Activated T-cell treated with anti-CD3 and anti-CD28 coated beads, Interleukin-2, amount 50 U/mL, for 4 hours (primary cell): ENCODE measurements around the gene MYO1D. TPM values are rescaled to one million over a fixed set of nuclear protein-coding genes. Genes with fewer than 3 reads are reported as not detected.
"Not testable (repeated sequence)": the region's sequence is repeated elsewhere in the genome, so short reads cannot be mapped to it uniquely, and the experiment has no call there.

ENCODE experiments used
- ATAC-seq, 2 donors: fragments of 200-7000 bp; cut with Tn5 transposase; one replicate each; pipeline ENCODE4 v1.10.0; 2021
- DNase-seq: peaks from one replicate; pipeline ENCODE4 v3.0.0-alpha.2; 2020
- H3K27me3 Mint-ChIP-seq: one replicate; pipeline ENCODE4 v1.8.0; 2021; ENCODE audit warnings: low read depth, mixed read lengths
- H3K36me3 Mint-ChIP-seq: one replicate; pipeline ENCODE4 v1.8.0; 2022; ENCODE audit warnings: mixed read lengths; ENCODE audit not compliant: insufficient read depth
- H3K4me1 Mint-ChIP-seq: one replicate; pipeline ENCODE4 v1.8.0; 2021; ENCODE audit warnings: low read depth, mixed read lengths
- H3K4me3 Mint-ChIP-seq: one replicate; pipeline ENCODE4 v1.8.0; 2021; ENCODE audit warnings: mild to moderate bottlenecking, moderate library complexity, mixed read lengths
- H3K9me3 Mint-ChIP-seq: one replicate; pipeline ENCODE4 v1.8.0; 2021; ENCODE audit warnings: mixed read lengths
- total RNA-seq, 3 donors: library from RNA; stranded (reverse); gene quantifications; one replicate each; pipeline ENCODE4 v1.2.1, GENCODE V29; 2021

MYO1D gene
- total RNA-seq, 3 donors from 2014 or later, result 8.5 to 14.6 (median 10.6) TPM

- H3K36me3 Mint-ChIP-seq, result peaks cover 14% of the 10 kb centered on the region
- H3K4me3 Mint-ChIP-seq, result no peak overlapping the region
- no peaks in the 10 kb centered on the region for H3K27me3 Mint-ChIP-seq
- H3K4me1 Mint-ChIP-seq, result no peaks in the 10 kb centered on the region
- ATAC-seq (no peak), DNase-seq (no peak)
- H3K9me3 Mint-ChIP-seq, result no peaks in the 10 kb centered on the region
Observed at GRCh38 chr17:32746698-32747097, 130.2 kb downstream of the MYO1D start.

GRCh38 chr17:32746280-32746679 is 130.6 kb downstream of the MYO1D start:
- ATAC-seq, result no peak
- Mint-ChIP-seq H3K9me3 (no peaks in the 10 kb centered on the region), H3K36me3 (peaks cover 14% of the 10 kb centered on the region), H3K27me3 (no peaks in the 10 kb centered on the region), H3K4me1 (no peaks in the 10 kb centered on the region), H3K4me3 (no peak overlapping the region)
- no peak for DNase-seq

GRCh38 chr17:32742681-32743538 is 134.0 kb downstream of the MYO1D start:
- H3K4me3 Mint-ChIP-seq, result no peak overlapping the region

GRCh38 chr17:32741381-32741780 is 135.5 kb downstream of the MYO1D start:
- no peaks in the 10 kb centered on the region for H3K27me3 Mint-ChIP-seq
- ATAC-seq (no peak), DNase-seq (no peak)
- H3K36me3 Mint-ChIP-seq, result peaks cover 16% of the 10 kb centered on the region
- H3K4me3 Mint-ChIP-seq, result no peak overlapping the region
- no peaks in the 10 kb centered on the region for H3K9me3 Mint-ChIP-seq
- no peaks in the 10 kb centered on the region for H3K4me1 Mint-ChIP-seq

More at GRCh38 chr17:32742681-32743538, 134.0 kb downstream of the MYO1D start:
- no peak for DNase-seq
- no peaks in the 10 kb centered on the region for H3K27me3 Mint-ChIP-seq
- H3K36me3 Mint-ChIP-seq, result peaks cover 15% of the 10 kb centered on the region
- no peaks in the 10 kb centered on the region for H3K9me3 Mint-ChIP-seq
- no peaks in the 10 kb centered on the region for H3K4me1 Mint-ChIP-seq
- ATAC-seq, result no peak

- Mint-ChIP-seq H3K36me3 (peaks cover 18% of the 10 kb centered on the region), H3K4me1 (no peaks in the 10 kb centered on the region), H3K27me3 (no peaks in the 10 kb centered on the region), H3K9me3 (no peaks in the 10 kb centered on the region), H3K4me3 (no peak overlapping the region)
- ATAC-seq (no peak), DNase-seq (no peak)
Observed at GRCh38 chr17:32739722-32740121, 137.2 kb downstream of the MYO1D start.

- H3K4me1 Mint-ChIP-seq, DNase-seq, ATAC-seq, H3K27me3 Mint-ChIP-seq, H3K4me3 Mint-ChIP-seq, H3K9me3 Mint-ChIP-seq: not testable (repeated sequence)
- H3K36me3 Mint-ChIP-seq, result peaks cover 18% of the 10 kb centered on the region
Observed at GRCh38 chr17:32739151-32739550, 137.8 kb downstream of the MYO1D start.

- H3K9me3 Mint-ChIP-seq, result no peaks in the 10 kb centered on the region
- H3K4me3 Mint-ChIP-seq, result no peak overlapping the region
- H3K27me3 Mint-ChIP-seq, result no peaks in the 10 kb centered on the region
- H3K4me1 Mint-ChIP-seq, result no peaks in the 10 kb centered on the region
- ATAC-seq, result no peak
- peaks cover 18% of the 10 kb centered on the region for H3K36me3 Mint-ChIP-seq
- no peak for DNase-seq
Observed at GRCh38 chr17:32733401-32733800, 143.5 kb downstream of the MYO1D start.

- H3K9me3 Mint-ChIP-seq, result no peaks in the 10 kb centered on the region
Observed at GRCh38 chr17:32732900-32733299, 144.0 kb downstream of the MYO1D start.

GRCh38 chr17:32732296-32732642 is 144.7 kb downstream of the MYO1D start:
- ATAC-seq (no peak), DNase-seq (no peak)
- no peaks in the 10 kb centered on the region for H3K4me1 Mint-ChIP-seq
- peaks cover 18% of the 10 kb centered on the region for H3K36me3 Mint-ChIP-seq
- no peaks in the 10 kb centered on the region for H3K9me3 Mint-ChIP-seq
- H3K27me3 Mint-ChIP-seq, result no peaks in the 10 kb centered on the region
- H3K4me3 Mint-ChIP-seq, result no peak overlapping the region

More at GRCh38 chr17:32732900-32733299, 144.0 kb downstream of the MYO1D start:
- H3K36me3 Mint-ChIP-seq, result peaks cover 18% of the 10 kb centered on the region
- ATAC-seq (no peak), DNase-seq (no peak)
- no peaks in the 10 kb centered on the region for H3K27me3 Mint-ChIP-seq
- H3K4me1 Mint-ChIP-seq, result no peaks in the 10 kb centered on the region
- H3K4me3 Mint-ChIP-seq, result no peak overlapping the region

- DNase-seq, result no peak
- no peak overlapping the region for H3K4me3 Mint-ChIP-seq
- no peak for ATAC-seq
- H3K36me3 Mint-ChIP-seq, result peaks cover 14% of the 10 kb centered on the region
- no peaks in the 10 kb centered on the region for H3K9me3 Mint-ChIP-seq
- no peaks in the 10 kb centered on the region for H3K27me3 Mint-ChIP-seq
- H3K4me1 Mint-ChIP-seq, result no peaks in the 10 kb centered on the region
Observed at GRCh38 chr17:32731556-32732295, 145.2 kb downstream of the MYO1D start.

GRCh38 chr17:32727681-32728080 is 149.2 kb downstream of the MYO1D start:
- peaks cover 18% of the 10 kb centered on the region for H3K36me3 Mint-ChIP-seq
- H3K27me3 Mint-ChIP-seq, result no peaks in the 10 kb centered on the region
- H3K9me3 Mint-ChIP-seq, result peaks cover 8% of the 10 kb centered on the region
- DNase-seq (no peak), ATAC-seq (no peak)
- no peaks in the 10 kb centered on the region for H3K4me1 Mint-ChIP-seq
- no peak overlapping the region for H3K4me3 Mint-ChIP-seq

GRCh38 chr17:32725697-32726096 is 151.2 kb downstream of the MYO1D start:
- Mint-ChIP-seq H3K4me1 (no peaks in the 10 kb centered on the region), H3K27me3 (no peaks in the 10 kb centered on the region), H3K9me3 (peaks cover 8% of the 10 kb centered on the region), H3K36me3 (peaks cover 16% of the 10 kb centered on the region), H3K4me3 (no peak overlapping the region)
- DNase-seq, result no peak
- ATAC-seq, result no peak

GRCh38 chr17:32723310-32723955 is 153.5 kb downstream of the MYO1D start:
- H3K4me3 Mint-ChIP-seq, result no peak overlapping the region
- no peaks in the 10 kb centered on the region for H3K4me1 Mint-ChIP-seq

GRCh38 chr17:32722733-32723132 is 154.2 kb downstream of the MYO1D start:
- peaks cover 24% of the 10 kb centered on the region for H3K36me3 Mint-ChIP-seq
- no peaks in the 10 kb centered on the region for H3K27me3 Mint-ChIP-seq
- H3K9me3 Mint-ChIP-seq, result peaks cover 8% of the 10 kb centered on the region
- H3K4me3 Mint-ChIP-seq, result no peak overlapping the region
- DNase-seq (no peak), ATAC-seq (no peak)
- H3K4me1 Mint-ChIP-seq, result no peaks in the 10 kb centered on the region

More at GRCh38 chr17:32723310-32723955, 153.5 kb downstream of the MYO1D start:
- DNase-seq (no peak), ATAC-seq (no peak)
- Mint-ChIP-seq H3K9me3 (peaks cover 8% of the 10 kb centered on the region), H3K36me3 (peaks cover 24% of the 10 kb centered on the region), H3K27me3 (no peaks in the 10 kb centered on the region)
